Spleen (tissue), 11 donors: ENCODE results near the gene RPTOR. TPM values are rescaled to one million over a fixed set of nuclear protein-coding genes. Genes with fewer than 3 reads are reported as not detected.
A peak's percentile ranks its signal among the peaks of the same experiment; 100 is the strongest.

ENCODE experiments used
- DNase-seq: peaks from one replicate; pipeline ENCODE4 v3.0.0-alpha.2; 2020
- H3K27ac ChIP-seq, 8 donors: fragments of 200-600 bp; sonication (generic) in 7 of 8; 1 replicate in 4 of 8; 2 replicates in 4 of 8; pipeline versions ENCODE4 v1.5.0 to v1.8.0; 2016 to 2021; ENCODE audit warnings: inconsistent platforms in 4 of 8, mild to moderate bottlenecking in 4 of 8, moderate library complexity in 1 of 8
- H3K27me3 ChIP-seq, 7 donors: fragments of 200-600 bp; sonication (generic) in 6 of 7; replicated peaks in 1 of 7; 1 replicate in 4 of 7; 2 replicates in 3 of 7; pipeline versions ENCODE4 v1.5.0 to v1.8.0; 2016 to 2021; ENCODE audit warnings: inconsistent platforms in 3 of 7, mild to moderate bottlenecking in 1 of 7
- H3K36me3 ChIP-seq, 6 donors: fragments of 200-600 bp; sonication (generic) in 5 of 6; 1 replicate in 4 of 6; 2 replicates in 2 of 6; pipeline versions ENCODE4 v1.5.0 to v1.8.0; 2016 to 2021; ENCODE audit warnings: inconsistent platforms in 2 of 6
- H3K4me1 ChIP-seq, 6 donors: fragments of 200-600 bp; sonication (generic) in 5 of 6; 1 replicate in 3 of 6; 2 replicates in 3 of 6; pipeline versions ENCODE4 v1.5.0 to v1.8.0; 2016 to 2021; ENCODE audit warnings: inconsistent platforms in 3 of 6
- H3K4me3 ChIP-seq, 8 donors: fragments of 200-600 bp; sonication (generic) in 7 of 8; 1 replicate in 4 of 8; 2 replicates in 4 of 8; pipeline versions ENCODE4 v1.5.0 to v1.8.0; 2016 to 2021; ENCODE audit warnings: inconsistent platforms in 4 of 8, mild to moderate bottlenecking in 4 of 8, moderate library complexity in 2 of 8
- H3K9me3 ChIP-seq, 8 donors: fragments of 200-600 bp; sonication (generic) in 7 of 8; 1 replicate in 4 of 8; 2 replicates in 4 of 8; pipeline versions ENCODE4 v1.5.0 to v1.8.0; 2016 to 2021; ENCODE audit warnings: inconsistent platforms in 4 of 8
- POLR2A ChIP-seq, 3 donors: fragments of 450-650 bp; IDR thresholded peaks; one replicate each; pipeline ENCODE4 v1.5.1; 2017; ENCODE audit warnings: antibody characterized with exemption in 3 of 3, mild to moderate bottlenecking in 1 of 3
- POLR2AphosphoS5 ChIP-seq, 3 donors: sonication (generic); formaldehyde crosslinking; IDR thresholded peaks; one replicate each; pipeline ENCODE4 v1.5.1; 2017; ENCODE audit warnings: antibody characterized with exemption in 3 of 3
- WGBS, 5 donors: extraction: QIAGEN DNeasy Blood & Tissue Kit in 3 of 5; methylation state at CpG; one replicate each; pipeline versions ENCODE4 v1.1.5 to v1.1.7; 2013 to 2018; 5-methylcytosine and 5-hydroxymethylcytosine counted together
- intact Hi-C: fragments of 100-400 bp; cut with DNase I; formaldehyde crosslinking; loops from one replicate; pipeline ENCODE4 v1.15.0; 2023; ENCODE audit warnings: low total_unique reads
- polyA plus RNA-seq, 3 donors: library from polyadenylated mRNA; stranded (reverse); fragments of 200-250 nt; gene quantifications; one replicate each; pipeline ENCODE4 v1.2.1, GENCODE V29; 2013
- total RNA-seq, 7 donors: library from RNA; depleted of rRNA in 3 of 7; stranded (reverse); fragments of >200 nt in 3 of 7; fragmentation: NEBNext Ultra II Directional in 4 of 7; extraction: Animal tissue kit (Norgen Biotek cat#: 25700) in 4 of 7; gene quantifications; one replicate each; pipeline versions ENCODE4 v1.1.0 to v1.2.1, GENCODE V29; 2016 to 2021
- TF ChIP-seq, protein P1 (sequence below), 11 experiments: fragments of 200-600 bp in 7 of 11; fragments of 450-650 bp in 4 of 11; sonication (generic) in 4 of 11; IDR thresholded peaks in 8 of 11; conservative IDR thresholded peaks in 3 of 11; 1 replicate in 7 of 11; 2 replicates in 4 of 11; pipeline versions ENCODE4 v1.4.0 to v1.8.0; 2016 to 2021; ENCODE audit warnings: antibody characterized with exemption in 11 of 11, inconsistent platforms in 4 of 11, mild to moderate bottlenecking in 1 of 11
- donor health status: healthy with polysubstance abuse.
- donor health status: DM: no; HTN: no; CAD: no; lungs with moderate emphysema.
- donor health status: DM: no; HTN: no; CAD: no.
- donor health status: Bipolar disorder and iron deficiency.
- donor health status: healthy.
- donor health status: DM: no; HTN: no; CAD: no.
- donor health status: DM: yes; HTN: yes; CAD: no.

The RPTOR gene
- total and polyA plus RNA-seq, 10 donors = 3.1 to 61.2 (median 40.7) TPM

DNA sequence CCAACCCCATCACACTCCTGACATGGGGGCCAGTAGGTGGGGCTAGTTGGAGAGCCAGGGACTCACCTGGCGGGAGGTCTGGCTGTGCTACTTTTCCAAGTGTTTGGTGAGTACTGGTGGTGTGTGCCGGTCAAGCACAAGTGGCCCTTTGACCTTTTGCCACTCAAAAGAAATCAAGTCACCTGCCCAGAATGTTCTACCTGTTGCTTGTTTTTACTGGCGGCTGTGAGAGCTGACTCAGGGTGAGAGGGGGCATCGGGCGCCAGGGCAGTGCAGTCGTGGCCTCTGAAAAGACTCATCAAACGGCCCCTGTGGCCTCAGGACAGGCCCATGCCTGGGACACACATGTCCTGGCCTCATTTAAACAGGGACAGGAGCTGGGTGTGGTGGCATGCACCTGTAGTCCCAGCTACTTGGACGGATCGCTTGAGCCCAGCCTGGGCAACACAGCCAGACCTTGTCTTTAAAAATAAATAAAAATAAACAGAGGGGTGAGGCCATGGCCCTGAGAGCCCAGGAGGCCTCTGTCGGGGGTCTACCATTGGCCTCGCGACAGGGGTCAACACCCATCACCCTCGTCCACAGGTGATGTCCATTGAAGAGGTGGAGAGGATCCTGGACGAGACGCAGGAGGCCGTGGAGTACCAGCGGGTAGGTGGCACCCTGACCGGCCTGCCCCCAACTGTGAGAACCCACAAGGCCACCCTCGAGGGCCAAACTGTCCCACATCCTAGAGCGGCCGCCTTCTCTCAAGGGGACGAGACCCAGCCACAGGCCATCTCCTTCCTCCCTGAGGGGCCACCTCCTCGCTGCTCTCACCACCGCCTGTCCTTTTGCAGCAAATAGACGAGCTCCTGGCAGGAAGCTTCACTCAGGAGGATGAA is 452.0 kb downstream of the RPTOR start:
- Histone ChIP-seq H3K27ac (no peak overlapping the region), H3K4me3 (no peak overlapping the region), H3K27me3 (peaks cover 0 to 7% (median 0%) of the 10 kb centered on the region in 7 donors), H3K9me3 (no peaks in the 10 kb centered on the region), H3K4me1 (peaks cover 12 to 47% (median 24%) of the 10 kb centered on the region in 6 donors), H3K36me3 (peaks cover 5 to 73% (median 57%) of the 10 kb centered on the region in 6 donors)
- no peak for TF ChIP-seq POLR2A (IDR thresholded peaks at IDR 0.05)
- TF ChIP-seq, protein P1, sequence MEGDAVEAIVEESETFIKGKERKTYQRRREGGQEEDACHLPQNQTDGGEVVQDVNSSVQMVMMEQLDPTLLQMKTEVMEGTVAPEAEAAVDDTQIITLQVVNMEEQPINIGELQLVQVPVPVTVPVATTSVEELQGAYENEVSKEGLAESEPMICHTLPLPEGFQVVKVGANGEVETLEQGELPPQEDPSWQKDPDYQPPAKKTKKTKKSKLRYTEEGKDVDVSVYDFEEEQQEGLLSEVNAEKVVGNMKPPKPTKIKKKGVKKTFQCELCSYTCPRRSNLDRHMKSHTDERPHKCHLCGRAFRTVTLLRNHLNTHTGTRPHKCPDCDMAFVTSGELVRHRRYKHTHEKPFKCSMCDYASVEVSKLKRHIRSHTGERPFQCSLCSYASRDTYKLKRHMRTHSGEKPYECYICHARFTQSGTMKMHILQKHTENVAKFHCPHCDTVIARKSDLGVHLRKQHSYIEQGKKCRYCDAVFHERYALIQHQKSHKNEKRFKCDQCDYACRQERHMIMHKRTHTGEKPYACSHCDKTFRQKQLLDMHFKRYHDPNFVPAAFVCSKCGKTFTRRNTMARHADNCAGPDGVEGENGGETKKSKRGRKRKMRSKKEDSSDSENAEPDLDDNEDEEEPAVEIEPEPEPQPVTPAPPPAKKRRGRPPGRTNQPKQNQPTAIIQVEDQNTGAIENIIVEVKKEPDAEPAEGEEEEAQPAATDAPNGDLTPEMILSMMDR (IDR thresholded peaks at IDR 0.05 in 8 of 11, conservative IDR thresholded peaks at IDR 0.05 in 3 of 11) = no peak
- TF ChIP-seq POLR2AphosphoS5 (IDR thresholded peaks at IDR 0.05) = no peak
- intact Hi-C loops = loop anchor here (10.0 kb wide), 1 partner anchor 98 kb away; no protein-coding TSS in a partner anchor
- peak; percentile 63 for DNase-seq
- WGBS, 5 donors = 92 to 95% (median 93%) methylated on average over 21 to 25 of the region's 25 CpGs

DNA sequence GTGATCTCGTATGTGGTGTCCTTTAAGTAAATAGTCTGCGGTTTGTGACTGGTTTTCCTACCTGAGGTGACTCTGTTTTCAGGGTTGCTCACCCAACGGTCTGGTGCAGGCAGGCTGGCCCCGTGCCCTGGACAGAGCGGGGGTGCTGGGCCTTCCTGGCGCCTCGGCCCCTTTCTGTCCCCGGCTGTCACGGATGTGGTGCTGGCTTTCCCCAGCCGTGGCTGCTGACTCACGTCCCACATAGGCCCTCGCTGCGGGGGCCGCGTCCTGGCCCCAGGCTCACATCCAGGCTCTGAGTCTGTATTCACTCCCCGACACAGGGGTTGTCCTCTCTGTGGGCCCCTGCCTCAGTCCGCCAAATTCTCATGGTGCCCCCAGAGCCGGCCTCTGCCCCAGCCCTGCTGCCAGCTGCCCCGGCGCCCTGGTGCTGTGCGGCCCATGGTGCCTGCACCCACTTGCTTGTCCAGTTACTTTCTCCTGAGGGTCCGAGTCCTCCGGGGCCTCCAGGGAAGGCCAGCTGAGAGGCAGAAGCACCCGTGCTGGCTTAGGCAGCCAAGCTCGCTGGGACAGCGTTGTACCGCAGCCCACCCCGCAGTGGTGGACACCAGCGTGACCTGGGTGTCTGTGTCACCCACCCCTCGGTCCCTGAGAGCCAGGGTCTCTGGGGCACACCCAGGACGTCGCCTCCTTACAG is 452.9 kb downstream of the RPTOR start:
- H3K4me3 ChIP-seq = no peak overlapping the region
- H3K27ac ChIP-seq = no peak overlapping the region
- WGBS, 5 donors = 83 to 93% (median 89%) methylated on average over 17 to 32 of the region's 32 CpGs
- peaks cover 12 to 52% (median 30%) of the 10 kb centered on the region in 6 donors for H3K4me1 ChIP-seq
- DNase-seq = peak; percentile 68
- TF ChIP-seq POLR2A (IDR thresholded peaks at IDR 0.05) (no peak), POLR2AphosphoS5 (IDR thresholded peaks at IDR 0.05) (no peak)
- TF ChIP-seq, protein P1 (IDR thresholded peaks at IDR 0.05 in 8 of 11, conservative IDR thresholded peaks at IDR 0.05 in 3 of 11) = no peak
- H3K36me3 ChIP-seq = peaks cover 5 to 73% (median 57%) of the 10 kb centered on the region in 6 donors
- peaks cover 0 to 16% (median 0%) of the 10 kb centered on the region in 7 donors for H3K27me3 ChIP-seq
- H3K9me3 ChIP-seq = no peaks in the 10 kb centered on the region
- intact Hi-C loops = loop anchor here (10.0 kb wide), 1 partner anchor 97 kb away; no protein-coding TSS in a partner anchor

DNA sequence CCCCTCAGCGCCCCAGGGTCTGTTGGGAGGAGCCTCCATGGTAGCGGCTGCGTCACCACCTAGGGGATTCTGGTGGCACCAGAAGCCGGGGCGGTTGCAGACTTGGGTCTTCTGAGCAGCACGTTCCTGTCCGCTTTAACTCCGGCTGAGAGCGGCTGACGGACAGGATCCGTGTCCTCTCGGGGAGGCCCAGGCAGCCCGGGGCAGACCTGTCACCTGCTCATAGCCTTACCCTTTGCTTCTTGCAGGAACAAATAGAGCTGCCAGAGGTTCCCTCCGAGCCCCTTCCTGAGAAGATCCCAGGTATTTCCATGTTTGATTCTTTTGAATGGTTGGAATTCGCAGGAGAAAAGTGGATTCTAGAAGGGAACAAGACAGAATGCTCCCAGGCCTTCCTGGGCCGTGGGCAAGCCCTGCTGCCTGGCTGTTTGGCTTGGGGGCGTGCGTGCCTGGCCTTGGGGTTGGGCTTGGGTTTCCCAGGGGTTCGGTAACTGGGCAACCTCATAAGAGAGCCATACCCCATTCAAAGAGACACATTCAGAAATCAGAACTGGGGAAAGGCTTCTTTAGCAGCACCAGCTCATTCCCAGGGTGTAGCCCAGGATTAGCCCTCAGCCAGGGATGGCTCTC is 453.6 kb downstream of the RPTOR start:
- Histone ChIP-seq H3K9me3 (no peaks in the 10 kb centered on the region), H3K4me1 (peaks cover 9 to 52% (median 27%) of the 10 kb centered on the region in 6 donors), H3K36me3 (peaks cover 5 to 73% (median 57%) of the 10 kb centered on the region in 6 donors), H3K4me3 (no peak overlapping the region), H3K27ac (no peak overlapping the region), H3K27me3 (peaks cover 0 to 23% (median 3%) of the 10 kb centered on the region in 7 donors)
- intact Hi-C loops = loop anchor here (10.0 kb wide), 1 partner anchor 97 kb away; no protein-coding TSS in a partner anchor
- peak; percentile 17 for DNase-seq
- TF ChIP-seq POLR2A (IDR thresholded peaks at IDR 0.05) = no peak
- 92 to 97% (median 96%) methylated on average over 18 to 19 of the region's 19 CpGs for WGBS, 5 donors

DNA sequence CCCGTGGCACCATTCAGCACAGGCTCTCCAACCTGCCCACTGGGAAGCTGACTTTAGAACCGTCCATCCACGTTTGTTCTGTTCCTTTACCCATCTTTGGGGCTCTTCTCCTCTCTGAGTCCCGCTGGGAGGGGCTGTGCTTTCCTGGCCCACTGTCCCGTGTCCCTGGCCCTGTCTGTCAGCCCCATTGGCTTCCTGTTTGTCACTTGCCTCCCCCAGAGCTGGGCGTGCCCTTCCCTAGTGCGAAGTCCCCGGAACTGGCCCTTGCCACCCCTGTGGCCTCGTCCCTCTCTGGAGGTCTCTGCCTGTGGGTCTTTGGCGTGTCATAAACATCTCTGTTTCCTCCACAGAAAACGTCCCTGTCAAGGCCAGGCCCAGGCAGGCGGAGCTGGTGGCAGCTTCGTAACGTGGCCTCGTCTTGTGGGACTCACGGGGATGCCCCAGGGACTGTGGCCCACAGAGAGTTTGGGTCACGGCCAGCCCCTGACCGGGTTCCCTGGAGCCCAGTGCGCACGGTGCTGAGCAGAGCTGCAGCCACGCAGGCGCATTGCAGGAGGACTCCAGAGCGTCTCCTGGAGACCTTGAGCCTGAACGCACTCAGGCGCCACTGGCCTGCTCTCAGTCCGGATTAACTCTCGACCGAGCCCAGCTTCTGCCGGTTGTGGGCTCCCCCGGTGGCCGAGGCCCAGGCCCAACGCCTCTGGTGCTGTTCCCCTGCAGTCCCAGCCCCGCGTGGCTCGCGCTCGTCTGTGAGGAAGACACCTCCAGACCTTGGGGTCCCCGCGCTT is 454.3 kb downstream of the RPTOR start:
- WGBS, 5 donors = 85 to 89% (median 86%) methylated on average over 33 to 39 of the region's 39 CpGs
- H3K27ac ChIP-seq = no peak overlapping the region
- peaks cover 0 to 30% (median 11%) of the 10 kb centered on the region in 7 donors for H3K27me3 ChIP-seq
- TF ChIP-seq, protein P1 (IDR thresholded peaks at IDR 0.05 in 8 of 11, conservative IDR thresholded peaks at IDR 0.05 in 3 of 11) = no peak
- TF ChIP-seq POLR2AphosphoS5 (IDR thresholded peaks at IDR 0.05) (no peak), POLR2A (IDR thresholded peaks at IDR 0.05) (no peak)
- no peaks in the 10 kb centered on the region for H3K9me3 ChIP-seq
- DNase-seq = peak; percentile 77
- H3K36me3 ChIP-seq = peaks cover 5 to 71% (median 57%) of the 10 kb centered on the region in 6 donors
- peaks cover 4 to 52% (median 27%) of the 10 kb centered on the region in 6 donors for H3K4me1 ChIP-seq
- intact Hi-C loops = loop anchor here (10.0 kb wide), 1 partner anchor 96 kb away; no protein-coding TSS in a partner anchor
- no peak overlapping the region for H3K4me3 ChIP-seq
